Measurements from ENCODE around the gene CDKAL1.

DNA sequence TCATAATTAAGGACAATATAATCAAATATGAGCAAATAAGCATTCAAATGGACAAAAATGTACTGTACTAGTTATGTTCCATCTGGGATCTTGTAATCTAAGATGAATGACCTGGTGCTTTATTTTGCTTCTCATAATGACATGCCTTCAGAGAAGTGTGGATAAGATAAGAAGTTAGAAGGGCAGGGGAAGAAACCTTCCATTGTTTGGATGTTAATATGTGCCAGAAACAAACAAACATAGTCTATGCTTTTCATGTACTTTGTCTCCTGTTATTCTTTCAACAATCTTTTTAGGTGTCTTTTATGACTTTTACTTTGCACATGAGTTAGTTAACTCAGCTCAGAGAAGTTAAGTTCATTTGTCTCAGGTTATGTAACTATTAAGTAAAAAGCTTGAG is 547.8 kb downstream of the CDKAL1 start:
- TF ChIP-seq POLR2AphosphoS5 (IDR thresholded peaks at IDR 0.05) (no peak), CTCF (IDR thresholded peaks at IDR 0.05) (no peak), POLR2A (IDR thresholded peaks at IDR 0.05) (no peak)
